ENCODE results near the gene ARL14. TPM values are rescaled to one million over a fixed set of nuclear protein-coding genes. Genes with fewer than 3 reads are reported as not detected.

The ARL14 gene
- total RNA-seq, 1 donor from 2014 or later = not detected

GRCh38 chr3:160719710-160720109 lies 42.8 kb downstream of the ARL14 start:
- intact Hi-C loops (cut with micrococcal nuclease) = no loop called here

- intact Hi-C loops (cut with micrococcal nuclease) = no loop called here
These were observed 43.3 kb downstream of the ARL14 start for GRCh38 chr3:160720123-160720746.

DNA sequence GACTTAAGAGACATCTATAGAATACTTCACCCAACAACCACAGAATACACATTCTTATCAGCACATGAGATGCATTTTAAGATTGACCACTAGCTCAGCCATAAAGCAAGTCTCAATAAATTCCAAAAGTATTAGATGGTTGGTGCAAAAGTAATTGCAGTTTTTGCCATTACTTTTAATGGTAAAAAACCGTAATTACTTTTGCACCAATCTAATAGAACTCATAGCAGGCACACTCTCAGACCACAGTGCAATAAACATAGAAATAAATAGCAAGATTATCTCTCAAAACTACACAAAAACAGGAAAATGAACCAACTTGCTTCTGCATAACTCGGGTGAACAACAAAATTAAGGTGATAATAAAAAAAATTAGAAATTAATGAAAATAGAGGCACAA lies 45.4 kb downstream of the ARL14 start:
- intact Hi-C loops (cut with micrococcal nuclease) = no loop called here

DNA sequence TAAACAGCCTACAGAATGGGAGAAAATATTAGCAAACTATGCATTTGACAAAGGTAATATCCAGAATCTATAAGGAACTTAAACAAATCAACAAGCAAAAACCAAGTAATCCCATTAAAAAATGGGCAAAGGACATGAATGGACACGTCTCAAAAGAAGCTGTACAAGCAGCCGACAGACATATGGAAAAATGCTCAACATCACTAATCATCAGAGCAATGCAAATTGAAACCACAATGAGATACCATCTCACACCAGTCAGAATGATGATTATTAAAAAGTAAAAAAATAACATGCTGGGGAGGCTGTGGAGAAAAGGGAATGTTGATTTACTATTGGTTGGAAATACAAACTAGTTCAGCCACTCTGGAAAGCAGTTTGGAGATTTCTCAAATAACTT lies 48.4 kb downstream of the ARL14 start:
- intact Hi-C loops (cut with micrococcal nuclease) = no loop called here

Other genes starting within 250 kb of the ARL14 start
- gene TRIM59, start 227.4 kb upstream of the ARL14 start, total RNA-seq = 50.6 and 51.7 TPM in 2 replicates
- 42.9 and 52.9 TPM in 2 replicates for gene KPNA4, start 111.6 kb upstream of the ARL14 start, total RNA-seq
- gene PPM1L, start 79.1 kb downstream of the ARL14 start, total RNA-seq = 2.6 and 4.0 TPM in 2 replicates